IMR-90 (cell line): ENCODE data around the gene PRAME. TPM values are rescaled to one million over a fixed set of nuclear protein-coding genes. Genes with fewer than 3 reads are reported as not detected.

ENCODE experiments used
- ATAC-seq: fragments of 200-7000 bp; cut with Tn5 transposase; 2 replicates; pipeline ENCODE4 v1.9.1; 2020; ENCODE audit warnings: low read depth, mild to moderate bottlenecking, moderate library complexity
- BruUV-seq: library from RNA; stranded (reverse); fragments of 400-500 nt; replicated peaks from 2 replicates; lab custom pipeline; 2021; lab: Mats Ljungman, UMichigan
- CTCF ChIA-PET: fragments of 300-600 bp; formaldehyde crosslinking; extraction: SDS; loops from one replicate; lab custom pipeline; 2021; ENCODE audit warnings: antibody characterized with exemption; lab: Yijun Ruan, JAX
- POLR2A ChIA-PET: fragments of 300-600 bp; sonication (Branson Sonifier 250); formaldehyde crosslinking; loops from one replicate; lab custom pipeline; 2022; ENCODE audit warnings: antibody characterized with exemption; ENCODE audit not compliant: unreplicated experiment; lab: Charles Lee
- DNase-seq: peaks from one replicate; pipeline ENCODE4 v3.0.0; 2013
- H2AFZ ChIP-seq: replicated peaks from 2 replicates; pipeline ENCODE3; 2013; ENCODE audit warnings: low read length, mild to moderate bottlenecking; ENCODE audit not compliant: poor library complexity
- H2AK5ac ChIP-seq: 2 replicates; pipeline ENCODE4 v1.6.1; 2013; ENCODE audit warnings: low read depth, low read length, inconsistent platforms
- H2AK9ac ChIP-seq: replicated peaks from 2 replicates; pipeline ENCODE3; 2013; ENCODE audit warnings: mild to moderate bottlenecking, low read depth, low read length, moderate library complexity; ENCODE audit not compliant: poor library complexity
- H2BK120ac ChIP-seq: 2 replicates; pipeline ENCODE4 v1.6.1; 2013; ENCODE audit warnings: low read depth, low read length, inconsistent platforms
- H2BK15ac ChIP-seq: 3 replicates; pipeline ENCODE4 v1.6.1; 2013; ENCODE audit warnings: low read depth, low read length, inconsistent platforms
- H2BK20ac ChIP-seq: 2 replicates; pipeline ENCODE4 v1.6.1; 2013; ENCODE audit warnings: low read depth, mild to moderate bottlenecking, inconsistent platforms, low read length, moderate library complexity
- H2BK5ac ChIP-seq: 2 replicates; pipeline ENCODE4 v1.6.1; 2013; ENCODE audit warnings: mild to moderate bottlenecking, low read depth, low read length, inconsistent platforms; ENCODE audit not compliant: poor library complexity, severe bottlenecking
- H3K14ac ChIP-seq: replicated peaks from 2 replicates; pipeline ENCODE4 v1.6.1; 2013; ENCODE audit warnings: low read depth, low read length, inconsistent platforms
- H3K18ac ChIP-seq: 2 replicates; pipeline ENCODE4 v1.6.1; 2013; ENCODE audit warnings: low read depth, low read length, control low read depth
- H3K23ac ChIP-seq: 2 replicates; pipeline ENCODE4 v1.6.1; 2013; ENCODE audit warnings: low read depth, low read length, inconsistent platforms
- H3K27ac ChIP-seq: 2 replicates; pipeline ENCODE4 v1.5.1; 2013; ENCODE audit warnings: mild to moderate bottlenecking, control low read depth, low read length; ENCODE audit not compliant: insufficient read depth
- H3K27me3 ChIP-seq: 2 replicates; pipeline ENCODE4 v1.6.1; 2013; ENCODE audit warnings: low read length; ENCODE audit not compliant: control insufficient read depth, insufficient read depth
- H3K36me3 ChIP-seq: 2 replicates; pipeline ENCODE4 v1.6.1; 2013; ENCODE audit warnings: low read length, mixed read lengths; ENCODE audit not compliant: control insufficient read depth, insufficient read depth
- H3K4ac ChIP-seq: 2 replicates; pipeline ENCODE4 v1.6.1; 2013; ENCODE audit warnings: low read depth, low read length, inconsistent platforms
- H3K4me1 ChIP-seq: 2 replicates; pipeline ENCODE4 v1.6.1; 2013; ENCODE audit warnings: low read length, mixed read lengths; ENCODE audit not compliant: control insufficient read depth, insufficient read depth
- H3K4me2 ChIP-seq: 2 replicates; pipeline ENCODE4 v1.6.1; 2013; ENCODE audit warnings: low read depth, mild to moderate bottlenecking, control low read depth, low read length, moderate library complexity
- H3K4me3 ChIP-seq: 2 replicates; pipeline ENCODE4 v1.5.1; 2013; ENCODE audit warnings: low read depth, mild to moderate bottlenecking, control low read depth, low read length, moderate library complexity; ENCODE audit not compliant: insufficient read depth
- H3K56ac ChIP-seq: 2 replicates; pipeline ENCODE4 v1.6.1; 2013; ENCODE audit warnings: low read length, inconsistent platforms; ENCODE audit not compliant: insufficient read depth; ENCODE audit errors: extremely low read depth
- H3K79me1 ChIP-seq, 2 experiments: 2 replicates each; pipeline ENCODE4 v1.6.1; 2013; ENCODE audit warnings: low read length in 2 of 2, inconsistent platforms in 1 of 2, low read depth in 1 of 2
- H3K9ac ChIP-seq: 2 replicates; pipeline ENCODE4 v1.6.1; 2013; ENCODE audit warnings: low read depth, low read length, control low read depth
- H3K9me1 ChIP-seq: 2 replicates; pipeline ENCODE4 v1.6.1; 2013; ENCODE audit warnings: low read length, inconsistent platforms; ENCODE audit not compliant: insufficient read depth
- H3K9me3 ChIP-seq: 2 replicates; pipeline ENCODE4 v1.6.1; 2013; ENCODE audit warnings: low read length; ENCODE audit not compliant: control insufficient read depth, insufficient read depth
- H4K20me1 ChIP-seq: 2 replicates; pipeline ENCODE4 v1.6.1; 2013; ENCODE audit warnings: low read length, inconsistent platforms; ENCODE audit not compliant: insufficient read depth
- H4K5ac ChIP-seq: 2 replicates; pipeline ENCODE4 v1.6.1; 2013; ENCODE audit warnings: mild to moderate bottlenecking, low read depth, low read length, control low read depth
- H4K8ac ChIP-seq, 2 experiments: 2 replicates each; pipeline ENCODE4 v1.6.1; 2013; ENCODE audit warnings: low read depth in 2 of 2, low read length in 2 of 2, control low read depth in 1 of 2, inconsistent platforms in 1 of 2
- H4K91ac ChIP-seq: 2 replicates; pipeline ENCODE4 v1.6.1; 2013; ENCODE audit warnings: low read depth, low read length, inconsistent platforms; ENCODE audit not compliant: insufficient read depth
- FOS ChIP-seq: fragments of 150-350 bp; IDR thresholded peaks from 2 replicates; pipeline ENCODE4 v1.6.1; 2016; ENCODE audit warnings: low read depth, low read length
- WGBS, 2 experiments: methylation state at CpG; one replicate each; pipeline versions ENCODE4 v1.1.5 to v1.1.7; 2013; ENCODE audit warnings: missing lambda C conversion rate in 2 of 2; ENCODE audit not compliant: insufficient read length in 1 of 2; ENCODE audit errors: extremely low coverage in 2 of 2; 5-methylcytosine and 5-hydroxymethylcytosine counted together
- dilution Hi-C: fragments of 300-500 bp; cut with HindIII; formaldehyde crosslinking; loops from one replicate; pipeline ENCODE4 v1.14.3; 2018; ENCODE audit warnings: low sequenced_read_pairs; ENCODE audit not compliant: unreplicated experiment
- in situ Hi-C: fragments of 300-500 bp; cut with MboI; formaldehyde crosslinking; loops from 3 replicates; pipeline ENCODE4 v1.14.3; 2019; ENCODE audit warnings: low sequenced_read_pairs, inconsistent platforms, mixed read lengths
- intact Hi-C: fragments of 100-400 bp; cut with micrococcal nuclease; formaldehyde crosslinking; loops from 2 replicates; pipeline ENCODE4 v1.10.0; 2022
- polyA plus RNA-seq, 3 experiments: library from polyadenylated mRNA; depleted of rRNA; stranded (reverse); fragments of >200 nt; gene quantifications; 2 replicates each; pipeline ENCODE4 v1.2.3, GENCODE V29; 2012; ENCODE audit warnings: low replicate concordance in 1 of 3
- total RNA-seq: library from RNA; depleted of rRNA; stranded (reverse); fragments of >200 nt; gene quantifications from 2 replicates; pipeline ENCODE4 v1.2.3, GENCODE V29; 2012

PRAME gene
- total and polyA plus RNA-seq, 2 of the 4 experiments (the other 2 are of a cell fraction) = not detected

- no peaks in the 10 kb centered on the region for H3K79me1 ChIP-seq
- WGBS, 2 experiments = 71% methylated on average over 1 of the region's 3 CpGs; no CpG with 5 or more reads in 1 of the 2 experiments
- in situ Hi-C loops (no loop called here), intact Hi-C loops (no loop called here), dilution Hi-C loops (no loop called here)
- ChIA-PET POLR2A (no interaction called here), CTCF (no interaction called here)
- no peak overlapping the region for H2BK5ac ChIP-seq
- H3K9me3 ChIP-seq = no peaks in the 10 kb centered on the region
- DNase-seq = no peak
- peaks cover 17% of the 10 kb centered on the region for H3K27me3 ChIP-seq
- no peak overlapping the region for H4K5ac ChIP-seq
- no peaks in the 10 kb centered on the region for H3K4me1 ChIP-seq
- no peaks in the 10 kb centered on the region for H3K9me1 ChIP-seq
- H2BK15ac ChIP-seq = no peak overlapping the region
- no peak overlapping the region for H3K14ac ChIP-seq
- H2AK9ac ChIP-seq = no peak overlapping the region
- no peak overlapping the region for H3K4ac ChIP-seq
- H2AFZ ChIP-seq = no peak overlapping the region
- no peak overlapping the region for H3K27ac ChIP-seq
- H3K23ac ChIP-seq = no peak overlapping the region
- H3K18ac ChIP-seq = no peak overlapping the region
- no peak overlapping the region for H3K4me3 ChIP-seq
- ATAC-seq = no peak
- no peak overlapping the region for H2BK120ac ChIP-seq
- no peak overlapping the region for H3K56ac ChIP-seq
- H2BK20ac ChIP-seq = no peak overlapping the region
- H3K9ac ChIP-seq = no peak overlapping the region
- H2AK5ac ChIP-seq = no peak overlapping the region
- no peaks in the 10 kb centered on the region for H3K36me3 ChIP-seq
- H3K4me2 ChIP-seq = no peak overlapping the region
- no peak for TF ChIP-seq FOS
- H4K20me1 ChIP-seq = no peaks in the 10 kb centered on the region
- no peak overlapping the region for H4K8ac ChIP-seq
- no TSS peak for BruUV-seq
- no peak overlapping the region for H4K91ac ChIP-seq
These were observed 11.3 kb downstream of the PRAME start for GRCh38 chr22:22547692-22548300.
